Spleen (tissue), 7 donors: Measurements from ENCODE around the gene SLC12A1.
A peak's percentile ranks its signal among the peaks of the same experiment; 100 is the strongest.

ENCODE experiments used
- POLR2AphosphoS5 ChIP-seq, 3 donors: sonication (generic); formaldehyde crosslinking; IDR thresholded peaks; one replicate each; pipeline ENCODE4 v1.5.1; 2017; ENCODE audit warnings: antibody characterized with exemption in 3 of 3
- TF ChIP-seq, protein P1 (sequence below), 11 experiments: fragments of 200-600 bp in 7 of 11; fragments of 450-650 bp in 4 of 11; sonication (generic) in 4 of 11; IDR thresholded peaks in 8 of 11; conservative IDR thresholded peaks in 3 of 11; 1 replicate in 7 of 11; 2 replicates in 4 of 11; pipeline versions ENCODE4 v1.4.0 to v1.8.0; 2016 to 2021; ENCODE audit warnings: antibody characterized with exemption in 11 of 11, inconsistent platforms in 4 of 11, mild to moderate bottlenecking in 1 of 11
- donor health status: DM: no; HTN: no; CAD: no; lungs with moderate emphysema.
- donor health status: DM: no; HTN: no; CAD: no.
- donor health status: DM: no; HTN: no; CAD: no.

- TF ChIP-seq, protein P1, sequence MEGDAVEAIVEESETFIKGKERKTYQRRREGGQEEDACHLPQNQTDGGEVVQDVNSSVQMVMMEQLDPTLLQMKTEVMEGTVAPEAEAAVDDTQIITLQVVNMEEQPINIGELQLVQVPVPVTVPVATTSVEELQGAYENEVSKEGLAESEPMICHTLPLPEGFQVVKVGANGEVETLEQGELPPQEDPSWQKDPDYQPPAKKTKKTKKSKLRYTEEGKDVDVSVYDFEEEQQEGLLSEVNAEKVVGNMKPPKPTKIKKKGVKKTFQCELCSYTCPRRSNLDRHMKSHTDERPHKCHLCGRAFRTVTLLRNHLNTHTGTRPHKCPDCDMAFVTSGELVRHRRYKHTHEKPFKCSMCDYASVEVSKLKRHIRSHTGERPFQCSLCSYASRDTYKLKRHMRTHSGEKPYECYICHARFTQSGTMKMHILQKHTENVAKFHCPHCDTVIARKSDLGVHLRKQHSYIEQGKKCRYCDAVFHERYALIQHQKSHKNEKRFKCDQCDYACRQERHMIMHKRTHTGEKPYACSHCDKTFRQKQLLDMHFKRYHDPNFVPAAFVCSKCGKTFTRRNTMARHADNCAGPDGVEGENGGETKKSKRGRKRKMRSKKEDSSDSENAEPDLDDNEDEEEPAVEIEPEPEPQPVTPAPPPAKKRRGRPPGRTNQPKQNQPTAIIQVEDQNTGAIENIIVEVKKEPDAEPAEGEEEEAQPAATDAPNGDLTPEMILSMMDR (IDR thresholded peaks at IDR 0.05 in 8 of 11, conservative IDR thresholded peaks at IDR 0.05 in 3 of 11) = peak in 1 of 11 experiments; percentile 23
- no peak for TF ChIP-seq POLR2AphosphoS5 (IDR thresholded peaks at IDR 0.05)
Measured at GRCh38 chr15:48336940-48337339, 130.8 kb downstream of the SLC12A1 start.
